Pancreas (tissue), 10 donors: ENCODE data around the gene RPL10A. TPM values are rescaled to one million over a fixed set of nuclear protein-coding genes. Genes with fewer than 3 reads are reported as not detected.

ENCODE experiments used
- ATAC-seq, 4 donors: fragments of 200-7000 bp; cut with Tn5 transposase; one replicate each; pipeline versions ENCODE4 v1.8.0 to v1.9.1; 2020; ENCODE audit warnings: mild to moderate bottlenecking in 4 of 4, moderate library complexity in 4 of 4
- DNase-seq, 6 donors: peaks; one replicate each; pipeline ENCODE4 v3.0.0-alpha.2; 2020
- FAIRE-seq: peaks from 2 replicates; lab custom pipeline; 2012; peaks lifted over from hg19 to GRCh38; lab: Jason Lieb, UNC
- H3K27ac ChIP-seq, 4 donors: fragments of 200-600 bp; sonication (generic); 1 replicate in 3 of 4; 2 replicates in 1 of 4; pipeline versions ENCODE4 v1.5.0 to v1.8.0; 2020
- H3K27me3 ChIP-seq, 4 donors: fragments of 200-600 bp; one replicate each; pipeline ENCODE4 v1.8.0; 2021
- H3K36me3 ChIP-seq, 3 donors: fragments of 200-600 bp; sonication (generic) in 1 of 3; one replicate each; pipeline versions ENCODE4 v1.5.0 to v1.8.0; 2020 to 2021
- H3K4me1 ChIP-seq, 3 donors: fragments of 200-600 bp; one replicate each; pipeline ENCODE4 v1.8.0; 2021
- H3K4me3 ChIP-seq, 4 donors: fragments of 200-600 bp; sonication (generic) in 2 of 4; one replicate each; pipeline versions ENCODE4 v1.5.0 to v1.8.0; 2020 to 2021
- H3K9me3 ChIP-seq, 4 donors: fragments of 200-600 bp; one replicate each; pipeline ENCODE4 v1.8.0; 2021
- CTCF ChIP-seq, 4 donors: fragments of 200-600 bp; sonication (generic) in 3 of 4; IDR thresholded peaks; one replicate each; pipeline versions ENCODE4 v1.5.0 to v1.8.0; 2021; ENCODE audit warnings: antibody characterized with exemption in 4 of 4
- whole genome bisulfite sequencing, 2 donors: extraction: QIAGEN DNeasy Blood & Tissue Kit; methylation state at CpG; one replicate each; pipeline ENCODE4 v1.1.7; 2013; 5-methylcytosine and 5-hydroxymethylcytosine counted together
- intact Hi-C, 3 donors: fragments of 100-400 bp; cut with DNase I; formaldehyde crosslinking; loops; one replicate each; pipeline versions ENCODE4 v1.11.1 to v1.14.2; 2022
- polyA plus RNA-seq, 2 donors: library from polyadenylated mRNA; stranded (reverse); fragments of 200-250 nt; gene quantifications; one replicate each; pipeline ENCODE4 v1.2.3, GENCODE V29; 2013
- total RNA-seq, 6 donors: library from RNA; stranded (reverse); fragmentation: NEBNext Ultra II Directional in 4 of 6; extraction: Animal tissue kit (Norgen Biotek cat#: 25700) in 4 of 6; gene quantifications; one replicate each; pipeline versions ENCODE4 v1.2.1 to v1.2.4, GENCODE V29; 2021 to 2023
- donor health status: healthy with polysubstance abuse.
- donor health status: DM: no; HTN: no; CAD: no; lungs with moderate emphysema.
- donor health status: DM: no; HTN: no; CAD: no.
- donor health status: control.
- donor health status: control.
- donor health status: Bipolar disorder and iron deficiency.
- donor health status: DM: yes; HTN: yes; CAD: no.
- donor health status: DM: no; HTN: no; CAD: no.
- donor health status: DM: no; HTN: no; CAD: no.
- donor health status: DM: yes; HTN: yes; CAD: no.

The RPL10A gene
- total and polyA plus RNA-seq, 8 donors = 429 to 1,265 (median 898) TPM

GRCh38 chr6:35492974-35493284, 24.7 kb downstream of the RPL10A start:
- FAIRE-seq (no peak), ATAC-seq (no peak)
- 88 to 94% methylated on average over 7 of the region's 7 CpGs for WGBS, 2 donors

GRCh38 chr6:35493307-35493983, 25.2 kb downstream of the RPL10A start:
- DNase-seq (no peak), ATAC-seq (no peak), FAIRE-seq (no peak)
- Histone ChIP-seq H3K27ac (no peak overlapping the region), H3K4me1 (peaks cover 0 to 16% (median 5%) of the 10 kb centered on the region in 3 donors), H3K27me3 (no peaks in the 10 kb centered on the region), H3K4me3 (no peak overlapping the region), H3K9me3 (no peaks in the 10 kb centered on the region), H3K36me3 (no peaks in the 10 kb centered on the region)
- intact Hi-C loops = no loop called here
- TF ChIP-seq CTCF (IDR thresholded peaks at IDR 0.05) = no peak
- 88 to 90% methylated on average over 28 of the region's 28 CpGs for WGBS, 2 donors

More at GRCh38 chr6:35492974-35493284, 24.7 kb downstream of the RPL10A start:
- Histone ChIP-seq H3K27me3 (no peaks in the 10 kb centered on the region), H3K27ac (no peak overlapping the region), H3K4me1 (peaks cover 0 to 13% (median 3%) of the 10 kb centered on the region in 3 donors), H3K36me3 (no peaks in the 10 kb centered on the region), H3K4me3 (no peak overlapping the region), H3K9me3 (no peaks in the 10 kb centered on the region)
- TF ChIP-seq CTCF (IDR thresholded peaks at IDR 0.05) = no peak
- no peak for DNase-seq
- intact Hi-C loops = no loop called here

- no peak overlapping the region for H3K27ac ChIP-seq
These were observed 26.0 kb downstream of the RPL10A start for GRCh38 chr6:35494161-35494563.

GRCh38 chr6:35495258-35496035, 27.2 kb downstream of the RPL10A start:
- intact Hi-C loops = no loop called here
- H3K27ac ChIP-seq = peak overlapping the region in 1 of 4 donors; percentile 55
- FAIRE-seq (no peak), ATAC-seq (no peak), DNase-seq (no peak)
- H3K9me3 ChIP-seq = no peaks in the 10 kb centered on the region
- H3K4me3 ChIP-seq = peak overlapping the region; percentile 52 to 88 (median 85)
- no peaks in the 10 kb centered on the region for H3K27me3 ChIP-seq
- no peaks in the 10 kb centered on the region for H3K36me3 ChIP-seq
- 56 to 63% methylated on average over 9 of the region's 9 CpGs for WGBS, 2 donors
- peaks cover 0 to 9% (median 5%) of the 10 kb centered on the region in 3 donors for H3K4me1 ChIP-seq
- TF ChIP-seq CTCF (IDR thresholded peaks at IDR 0.05) = no peak

More at GRCh38 chr6:35494161-35494563, 26.0 kb downstream of the RPL10A start:
- peaks cover 0 to 16% (median 5%) of the 10 kb centered on the region in 3 donors for H3K4me1 ChIP-seq
- no peaks in the 10 kb centered on the region for H3K27me3 ChIP-seq
- FAIRE-seq (no peak), DNase-seq (no peak), ATAC-seq (no peak)
- WGBS, 2 donors = 49 to 58% methylated on average over 4 of the region's 4 CpGs
- no peak for TF ChIP-seq CTCF (IDR thresholded peaks at IDR 0.05)
- no peaks in the 10 kb centered on the region for H3K36me3 ChIP-seq
- no peaks in the 10 kb centered on the region for H3K9me3 ChIP-seq
- H3K4me3 ChIP-seq = no peak overlapping the region
- intact Hi-C loops = no loop called here
